G401 (cell line): ENCODE measurements around the gene QSOX1. TPM values are rescaled to one million over a fixed set of nuclear protein-coding genes. Genes with fewer than 3 reads are reported as not detected.

Source experiments
- DNase-seq: peaks from one replicate; pipeline ENCODE4 v3.0.0-alpha.2; 2015; ENCODE audit warnings: low spot score
- in situ Hi-C: cut with HindIII; loops from 2 replicates; pipeline ENCODE4 v1.10.0; 2016; ENCODE audit warnings: low sequenced_read_pairs, mixed read lengths
- total RNA-seq: library from RNA; depleted of rRNA; stranded (reverse); fragments of >200 nt; shearing (Covaris generic); gene quantifications from 2 replicates; pipeline ENCODE4 v1.2.3, GENCODE V29; 2014

The QSOX1 gene
- total RNA-seq, 1 experiment from 2014 or later, result 44.8 TPM

GRCh38 chr1:180183426-180183825 lies 28.8 kb downstream of the QSOX1 start:
- in situ Hi-C loops, result no loop called here
- no peak for DNase-seq

GRCh38 chr1:180184041-180184440 lies 29.4 kb downstream of the QSOX1 start:
- no peak for DNase-seq
- in situ Hi-C loops, result no loop called here

GRCh38 chr1:180185281-180185680 lies 30.6 kb downstream of the QSOX1 start:
- no peak for DNase-seq
- in situ Hi-C loops, result no loop called here

GRCh38 chr1:180185971-180186645 lies 31.4 kb downstream of the QSOX1 start:
- in situ Hi-C loops, result no loop called here
- no peak for DNase-seq

- no peak for DNase-seq
- in situ Hi-C loops, result no loop called here
Observed at GRCh38 chr1:180186831-180187230, 32.2 kb downstream of the QSOX1 start.

GRCh38 chr1:180187626-180188025 lies 33.0 kb downstream of the QSOX1 start:
- in situ Hi-C loops, result no loop called here
- DNase-seq, result no peak

GRCh38 chr1:180188091-180188506 lies 33.4 kb downstream of the QSOX1 start:
- DNase-seq, result peak; percentile 61
- in situ Hi-C loops, result no loop called here

GRCh38 chr1:180188684-180189175 lies 34.1 kb downstream of the QSOX1 start:
- no peak for DNase-seq
- in situ Hi-C loops, result no loop called here

GRCh38 chr1:180190091-180190490 lies 35.4 kb downstream of the QSOX1 start:
- in situ Hi-C loops, result no loop called here
- DNase-seq, result no peak

- in situ Hi-C loops, result no loop called here
- no peak for DNase-seq
Observed at GRCh38 chr1:180192172-180192571, 37.5 kb downstream of the QSOX1 start.

- no peak for DNase-seq
- in situ Hi-C loops, result no loop called here
Observed at GRCh38 chr1:180193141-180194047, 38.7 kb downstream of the QSOX1 start.

- in situ Hi-C loops, result no loop called here
- DNase-seq, result no peak
Observed at GRCh38 chr1:180194048-180194425, 39.4 kb downstream of the QSOX1 start.

GRCh38 chr1:180194546-180195207 lies 40.0 kb downstream of the QSOX1 start:
- DNase-seq, result no peak

GRCh38 chr1:180195401-180195800 lies 40.7 kb downstream of the QSOX1 start:
- in situ Hi-C loops, result no loop called here

More at GRCh38 chr1:180194546-180195207, 40.0 kb downstream of the QSOX1 start:
- in situ Hi-C loops, result no loop called here

GRCh38 chr1:180195916-180196315 lies 41.2 kb downstream of the QSOX1 start:
- in situ Hi-C loops, result no loop called here
- DNase-seq, result no peak

More at GRCh38 chr1:180195401-180195800, 40.7 kb downstream of the QSOX1 start:
- DNase-seq, result no peak

- no peak for DNase-seq
- in situ Hi-C loops, result no loop called here
Observed at GRCh38 chr1:180196436-180197003, 41.9 kb downstream of the QSOX1 start.

- in situ Hi-C loops, result no loop called here
- no peak for DNase-seq
Observed at GRCh38 chr1:180197231-180197630, 42.6 kb downstream of the QSOX1 start.

GRCh38 chr1:180198196-180198595 lies 43.5 kb downstream of the QSOX1 start:
- in situ Hi-C loops, result no loop called here
- DNase-seq, result no peak

GRCh38 chr1:180198611-180199010 lies 43.9 kb downstream of the QSOX1 start:
- DNase-seq, result no peak
- in situ Hi-C loops, result no loop called here
